HG03060 (cell line): ENCODE results near the gene LRP1.

ENCODE experiments used
- ATAC-seq: cut with Tn5 transposase; IDR thresholded peaks from one replicate; pipeline ENCODE4 v1.9.1; 2021; ENCODE audit warnings: low read depth, moderate number of reproducible peaks; ENCODE audit not compliant: unreplicated experiment

LRP1 gene

DNA sequence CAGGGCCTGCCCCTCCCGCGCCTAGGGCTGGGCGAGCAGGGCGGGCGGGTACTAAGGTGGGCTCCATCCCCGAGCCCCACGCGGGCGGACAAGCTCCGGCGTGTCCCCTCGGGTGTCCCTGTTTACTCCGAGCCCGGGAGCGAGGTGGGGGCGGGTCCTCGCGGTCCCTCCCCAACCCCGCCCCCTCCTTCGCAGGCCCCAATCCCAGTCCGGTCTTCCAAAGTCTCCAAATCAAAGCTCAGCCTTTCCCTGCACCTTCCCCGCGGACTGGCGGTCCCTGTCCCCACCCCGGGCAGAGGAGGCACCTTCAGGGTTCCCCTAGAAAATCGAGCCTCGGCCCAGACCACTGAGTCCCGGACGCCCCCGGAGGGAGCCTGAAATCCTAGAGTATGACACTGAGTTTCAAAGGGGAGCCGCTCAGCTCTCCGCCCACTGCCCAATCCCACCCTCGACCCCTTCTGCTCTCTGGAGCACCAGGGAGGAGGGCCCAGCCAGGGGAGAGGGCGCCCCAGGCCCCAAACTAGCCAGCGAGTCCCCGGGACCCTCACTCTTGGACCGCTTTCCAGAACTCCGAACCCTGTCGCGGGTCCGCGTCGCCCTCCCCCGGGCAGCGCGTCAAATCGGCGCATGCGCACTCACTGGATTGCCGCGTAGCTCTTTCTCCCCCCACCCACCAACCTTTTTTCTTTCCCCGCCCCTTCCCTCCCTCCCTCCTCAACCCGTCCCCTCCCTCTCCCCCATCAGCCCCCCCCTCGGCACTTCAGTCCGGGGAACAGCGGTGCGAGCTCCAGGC, at the start of gene LRP1:
TSS of gene LRP1 (plus strand) at position 758 of the 793 bp plus-strand sequence. CDS start 482 bp downstream, outside the sequence.
- no peak for ATAC-seq

GRCh38 chr12:57078519-57079404, 49.5 kb upstream of the LRP1 start, which contains the start of gene NEMP1:
Gene NEMP1, minus strand, starts transcription at chr12:57078791. Its CDS starts 46 bp downstream, at chr12:57078745.
- ATAC-seq = peak; percentile 94

GRCh38 chr12:57079821-57080220, 48.5 kb upstream of the LRP1 start:
- ATAC-seq = no peak

DNA sequence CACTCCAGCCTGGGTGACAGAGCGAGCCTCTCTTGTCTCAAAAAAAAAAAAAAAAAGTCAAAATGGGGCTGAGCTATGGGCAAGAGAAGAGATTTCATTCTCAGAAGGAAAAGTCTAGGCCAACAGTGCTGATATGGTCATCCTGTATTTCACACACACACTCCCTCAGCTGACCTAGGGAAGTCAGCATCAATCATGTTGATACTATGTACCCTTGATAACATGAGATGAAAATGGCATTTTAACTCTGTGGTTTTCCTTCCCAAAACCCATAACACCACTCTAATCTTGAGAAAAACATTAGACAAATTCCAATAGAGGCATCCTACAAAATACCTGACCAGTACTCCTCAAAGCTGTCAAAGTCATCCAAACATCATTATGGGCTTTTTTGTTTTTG, 47.4 kb upstream of the LRP1 start:
- ATAC-seq = no peak

DNA sequence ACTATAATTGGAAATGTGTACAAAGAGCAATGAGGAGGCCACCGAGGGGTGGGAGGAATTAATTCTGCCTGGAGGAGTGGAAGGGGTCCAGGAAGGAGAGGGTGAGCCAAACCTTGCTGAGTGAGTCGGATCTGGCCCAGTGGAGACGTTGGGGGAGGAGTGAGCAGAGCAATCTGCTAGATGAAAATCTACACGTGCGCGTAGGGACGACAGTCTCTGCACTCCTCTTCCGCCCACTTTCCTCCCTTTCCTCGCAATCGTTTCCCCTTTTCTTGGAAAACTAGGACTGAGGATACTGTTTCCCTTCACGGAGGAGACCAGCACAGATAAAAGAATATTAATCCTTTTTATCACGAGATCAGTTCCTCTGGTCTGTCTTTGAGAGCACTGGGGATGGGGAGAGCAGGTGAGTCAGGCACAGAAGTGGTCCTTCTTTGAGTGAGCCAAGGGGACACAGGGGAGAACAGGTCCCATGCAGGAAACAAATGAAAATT, 42.2 kb upstream of the LRP1 start:
- no peak for ATAC-seq

DNA sequence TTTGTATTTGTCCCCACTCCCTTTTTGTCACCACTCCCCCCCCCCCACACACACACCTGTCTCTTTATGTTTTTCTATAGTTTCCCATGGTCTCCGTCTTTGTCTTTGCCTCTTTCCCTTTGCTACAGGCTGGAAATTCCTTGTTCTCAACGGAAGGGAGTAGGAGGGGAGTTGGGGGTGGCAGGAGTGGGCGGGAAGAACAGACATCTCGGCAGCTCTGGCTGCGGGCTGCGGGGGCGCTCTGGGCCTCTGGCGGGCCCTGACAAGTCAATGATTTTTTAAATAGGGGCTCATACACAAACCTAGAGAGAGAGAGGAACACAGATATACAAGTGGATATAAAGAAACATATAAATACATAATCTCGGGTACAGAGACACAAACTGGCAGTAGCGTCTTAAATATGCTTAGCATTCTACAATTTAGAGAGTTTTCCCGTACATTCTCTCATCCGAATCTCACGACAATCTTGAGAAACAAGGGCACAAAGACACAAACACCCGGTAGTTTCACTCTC, 41.7 kb upstream of the LRP1 start:
- no peak for ATAC-seq

- no peak for ATAC-seq
Observed at GRCh38 chr12:57087010-57087690, 41.1 kb upstream of the LRP1 start.

GRCh38 chr12:57087691-57088353, 40.5 kb upstream of the LRP1 start:
- no peak for ATAC-seq

- no peak for ATAC-seq
Observed at GRCh38 chr12:57088354-57089270, 39.7 kb upstream of the LRP1 start, which contains the start of gene NAB2. Gene NAB2, plus strand, starts transcription at chr12:57089114. Its CDS starts 158 bp downstream, at chr12:57089272.

- ATAC-seq = no peak
Observed at GRCh38 chr12:57089271-57090245, 38.7 kb upstream of the LRP1 start.

- ATAC-seq = no peak
Observed at GRCh38 chr12:57090490-57090889, 37.8 kb upstream of the LRP1 start.

GRCh38 chr12:57090924-57091637, 37.2 kb upstream of the LRP1 start:
- no peak for ATAC-seq

DNA sequence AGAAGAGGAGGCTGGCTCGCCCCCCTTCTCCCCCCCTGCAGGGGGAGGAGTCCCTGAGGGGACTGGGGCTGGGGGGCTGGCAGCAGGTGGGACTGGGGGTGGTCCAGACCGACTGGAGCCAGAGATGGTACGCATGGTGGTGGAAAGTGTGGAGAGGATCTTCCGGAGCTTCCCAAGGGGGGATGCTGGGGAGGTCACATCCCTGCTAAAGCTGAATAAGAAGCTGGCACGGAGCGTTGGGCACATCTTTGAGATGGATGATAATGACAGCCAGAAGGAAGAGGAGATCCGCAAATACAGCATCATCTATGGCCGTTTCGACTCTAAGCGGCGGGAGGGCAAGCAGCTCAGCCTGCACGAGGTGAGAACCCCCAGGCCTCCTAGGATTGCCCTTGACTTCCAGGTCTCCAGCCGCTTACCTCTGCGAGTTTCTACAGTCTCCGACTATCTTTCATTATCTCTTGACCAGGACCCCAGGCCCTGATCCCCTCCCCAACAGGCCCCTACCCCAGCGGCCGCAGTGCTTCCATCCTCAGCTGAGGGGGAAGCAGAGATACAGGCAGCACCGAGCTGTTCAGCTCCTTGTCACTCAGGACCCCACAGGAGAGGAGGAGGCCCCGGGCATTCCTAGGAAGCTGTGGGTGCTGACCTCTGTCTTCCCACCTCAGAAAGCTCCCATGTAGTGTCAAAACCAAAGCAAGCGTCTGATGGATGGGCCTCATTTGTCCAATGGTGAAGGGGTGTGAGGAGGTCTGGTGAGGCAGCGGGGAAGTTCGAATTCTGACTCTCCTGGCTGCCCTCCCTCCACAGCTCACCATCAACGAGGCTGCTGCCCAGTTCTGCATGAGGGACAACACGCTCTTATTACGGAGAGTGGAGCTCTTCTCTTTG, 36.4 kb upstream of the LRP1 start:
- no peak for ATAC-seq

DNA sequence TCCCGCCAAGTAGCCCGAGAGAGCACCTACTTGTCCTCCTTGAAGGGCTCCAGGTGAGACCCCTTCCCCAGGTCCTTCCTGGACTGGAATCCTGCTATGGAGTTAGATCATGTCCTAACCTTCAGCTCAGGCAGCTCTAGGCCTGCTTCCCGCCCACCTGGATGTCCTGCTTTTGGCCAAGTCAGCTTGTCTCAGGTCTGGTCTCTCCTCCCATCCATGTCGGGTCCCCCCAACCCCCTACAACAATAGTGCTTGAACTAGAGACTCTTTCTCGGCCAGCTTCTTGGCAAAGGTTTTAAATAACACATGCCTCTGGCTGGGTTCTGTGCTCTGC, 35.8 kb upstream of the LRP1 start:
- ATAC-seq = no peak

DNA sequence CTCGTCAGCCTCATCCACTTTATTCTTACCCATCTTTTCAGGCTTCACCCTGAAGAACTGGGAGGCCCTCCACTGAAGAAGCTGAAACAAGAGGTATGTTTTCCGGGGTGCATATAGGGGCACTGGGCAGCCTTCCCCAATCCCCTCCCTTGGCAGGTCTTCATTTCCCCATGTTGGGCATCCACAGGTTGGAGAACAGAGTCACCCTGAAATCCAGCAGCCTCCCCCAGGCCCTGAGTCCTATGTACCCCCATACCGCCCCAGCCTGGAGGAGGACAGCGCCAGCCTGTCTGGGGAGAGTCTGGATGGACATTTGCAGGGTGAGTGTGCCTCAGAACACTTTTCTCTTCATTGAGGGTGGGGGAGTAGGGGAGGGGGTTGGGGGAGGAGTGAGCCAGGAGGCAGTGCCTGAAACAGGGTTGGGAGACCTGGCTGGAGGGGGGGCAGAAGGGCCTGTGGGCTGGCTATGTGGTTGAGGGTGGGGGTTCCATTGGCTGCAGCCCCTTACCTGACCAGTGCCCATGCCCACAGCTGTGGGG, 35.3 kb upstream of the LRP1 start:
- no peak for ATAC-seq
